Stimulated activated CD8-positive, alpha-beta memory T cell treated with anti-CD3 and anti-CD28 coated beads, Interleukin-15, amount 100 ng/mL, for 48 hours (primary cell): ENCODE results near the gene OSBPL10.

ENCODE experiments used
- DNase-seq, 2 donors: peaks; one replicate each; pipeline ENCODE4 v3.0.0-alpha.2; 2020; ENCODE audit warnings: low read depth in 2 of 2

The OSBPL10 gene

DNA sequence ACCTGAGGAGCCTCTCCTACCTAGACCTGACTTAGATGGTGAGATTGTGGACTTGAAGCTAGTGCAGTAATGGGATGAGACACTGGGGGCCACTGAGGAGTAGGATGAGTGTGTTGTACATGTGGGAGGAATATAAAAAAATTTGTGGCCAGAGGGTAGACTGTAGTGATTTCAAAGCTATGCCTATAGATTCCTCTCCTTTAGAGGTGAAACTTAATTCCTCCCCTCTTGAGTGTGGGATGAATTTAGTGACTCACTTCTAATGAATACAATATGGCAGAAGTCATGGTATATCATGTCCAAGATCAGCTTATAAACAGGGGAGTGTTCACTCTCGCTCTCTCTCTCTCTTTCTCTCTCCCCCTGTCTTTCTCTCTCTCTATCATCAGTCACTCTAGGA is 7.2 kb upstream of the OSBPL10 start:
- no peak for DNase-seq

DNA sequence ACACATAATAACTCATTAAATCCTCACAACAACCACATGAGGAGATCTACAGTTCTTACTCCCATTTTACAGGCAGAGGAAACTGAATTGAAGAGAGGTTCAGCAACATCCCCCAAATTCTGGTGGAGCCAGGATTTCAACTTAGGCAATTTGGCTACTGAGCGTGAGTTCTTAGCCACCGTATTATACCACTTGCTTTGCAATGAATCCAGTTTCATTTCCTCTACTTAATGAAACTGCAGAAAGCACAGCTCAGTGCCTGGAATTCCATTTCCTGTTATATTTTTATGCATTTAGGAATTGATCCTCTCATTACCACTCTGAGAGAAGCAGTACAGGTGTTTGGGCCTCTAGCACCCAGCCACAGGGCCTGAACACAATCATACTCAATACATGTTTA is 4.8 kb upstream of the OSBPL10 start:
- no peak for DNase-seq

DNA sequence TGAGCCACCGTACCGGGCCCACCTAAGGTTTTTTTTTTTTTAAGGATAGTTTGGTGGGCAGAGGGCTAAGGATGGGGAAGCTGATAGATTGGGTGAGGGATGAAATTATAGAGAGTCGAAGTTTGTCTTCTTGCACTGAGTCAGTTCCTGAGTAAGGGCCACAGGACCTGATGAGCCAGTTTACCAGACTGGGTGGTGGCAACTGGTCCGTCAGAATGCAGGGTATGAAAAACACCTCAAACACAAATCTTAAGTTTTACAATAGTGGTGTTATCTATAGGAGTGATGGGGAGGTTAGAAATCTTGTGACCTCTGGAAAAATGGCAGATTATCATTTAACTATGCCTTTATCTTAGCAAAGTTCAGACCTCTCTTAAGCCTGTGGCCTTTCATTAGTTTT is 3.3 kb upstream of the OSBPL10 start:
- DNase-seq, result no peak

DNA sequence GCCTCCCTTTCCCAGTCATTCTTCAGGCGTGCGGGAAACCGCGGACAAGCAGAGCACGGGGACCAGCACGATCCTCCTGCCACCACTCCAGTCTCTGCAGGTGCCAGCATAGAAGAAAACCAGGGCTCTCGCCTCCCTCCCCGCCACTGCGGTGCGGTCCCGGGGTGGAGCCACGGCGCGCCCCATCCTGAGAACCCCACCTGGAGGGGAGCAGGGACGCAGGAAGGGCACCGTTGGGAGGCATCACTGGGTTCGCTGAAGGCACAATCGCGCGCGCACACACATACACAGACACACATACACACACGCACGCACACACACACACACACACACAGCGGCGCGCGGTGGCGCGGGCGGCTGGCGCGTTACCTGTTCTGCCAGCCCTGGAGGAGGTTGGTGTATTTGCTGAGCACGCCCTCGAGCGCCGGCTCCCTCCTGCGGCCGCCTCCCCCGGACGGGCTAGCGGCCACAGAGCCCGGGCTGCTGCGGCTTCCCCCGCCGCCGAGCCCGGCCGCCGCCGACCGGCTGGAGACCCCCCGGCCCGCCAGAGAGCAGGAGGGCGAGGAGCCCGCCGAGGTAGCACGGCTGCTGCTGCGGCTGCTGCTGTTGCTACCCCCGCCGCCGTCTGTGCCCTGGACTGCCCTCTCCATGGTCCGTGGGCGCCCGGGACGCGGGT is 394 bp downstream of the OSBPL10 start:
- no peak for DNase-seq

DNA sequence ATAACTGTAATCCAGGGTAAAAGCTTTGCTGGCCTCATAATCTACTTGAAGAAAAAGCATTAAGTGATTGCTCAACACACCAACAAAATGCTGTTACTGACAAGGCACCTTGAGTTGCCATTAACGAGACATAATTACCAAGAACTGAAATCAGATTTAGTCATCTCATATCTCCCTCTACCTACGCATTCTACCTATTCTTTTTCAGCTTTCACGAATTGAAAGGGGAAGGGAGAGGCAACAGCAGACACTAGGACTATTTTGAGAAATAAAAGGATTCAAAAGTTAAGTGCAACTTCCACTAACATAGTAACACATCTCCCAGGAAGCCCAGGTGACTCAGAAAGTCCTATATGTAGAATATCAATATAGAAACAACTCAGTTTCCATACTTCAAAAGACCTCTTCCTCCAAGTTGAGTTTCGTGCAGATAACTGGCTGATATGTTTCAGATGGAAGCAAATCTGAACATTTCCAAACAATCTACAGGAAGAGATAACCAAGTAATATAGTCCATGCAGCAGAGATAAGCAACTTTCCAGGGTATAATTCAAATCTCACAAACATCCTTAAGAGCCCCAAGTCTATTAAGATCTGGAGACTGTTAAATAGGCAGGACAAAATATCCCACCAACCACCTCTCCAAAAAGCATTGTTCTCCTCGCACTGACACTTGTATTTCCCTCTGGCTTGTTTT is 1.9 kb downstream of the OSBPL10 start:
- DNase-seq, result no peak

DNA sequence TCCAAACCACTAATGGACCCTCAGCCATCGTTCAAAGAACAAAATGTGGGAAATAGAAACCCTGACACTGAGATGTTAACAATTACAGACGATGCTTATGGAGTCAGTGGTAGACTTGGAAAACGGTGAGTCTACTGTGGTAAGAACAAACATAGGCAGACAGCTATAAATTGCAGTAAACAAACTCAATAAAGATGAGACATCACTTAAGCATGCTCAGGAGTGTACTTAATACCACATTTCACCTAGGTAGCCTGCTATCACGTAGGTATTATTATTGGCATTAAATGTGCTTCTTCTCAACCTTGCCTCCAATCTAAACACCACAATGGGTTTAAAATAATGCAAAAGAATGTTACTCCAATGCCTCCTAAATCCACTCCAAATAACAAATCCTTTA is 2.5 kb downstream of the OSBPL10 start:
- no peak for DNase-seq

DNA sequence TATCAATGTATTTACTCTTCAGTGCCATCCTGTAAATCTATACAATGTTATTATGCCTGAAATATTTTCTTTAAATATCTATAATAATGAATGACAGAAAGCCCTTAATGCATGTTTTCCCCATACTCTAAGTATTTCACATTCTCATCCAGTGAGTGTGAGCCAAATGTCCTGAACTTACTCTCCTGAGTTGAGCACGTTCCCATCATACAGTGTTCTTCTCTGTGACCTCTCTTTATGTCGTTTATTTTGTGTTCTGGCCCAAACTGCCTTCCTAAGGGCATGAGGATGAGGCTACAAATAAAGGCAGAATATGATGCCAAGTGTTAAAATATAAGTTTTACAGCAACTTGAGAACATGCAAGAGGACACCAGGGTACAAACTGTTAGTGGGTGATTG is 3.3 kb downstream of the OSBPL10 start:
- no peak for DNase-seq

DNA sequence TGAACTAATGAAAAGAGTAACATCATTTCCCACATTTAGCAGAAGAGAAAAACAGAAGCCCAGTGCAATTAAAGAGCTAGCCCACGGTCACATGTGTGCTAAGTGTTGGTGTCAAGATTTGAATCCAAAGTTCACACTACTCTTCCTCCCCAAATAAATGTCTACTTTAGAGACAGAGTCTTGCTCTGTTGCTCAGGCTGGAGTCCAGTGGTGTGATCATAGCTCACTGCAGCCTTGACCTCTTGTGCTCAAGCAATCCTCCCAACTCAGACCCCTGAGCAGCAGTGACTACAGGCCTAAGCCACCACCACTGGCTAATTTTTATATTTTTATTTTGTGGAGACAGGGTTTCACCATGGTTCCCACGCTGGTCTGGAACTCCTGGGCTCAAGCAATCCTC is 4.8 kb downstream of the OSBPL10 start:
- no peak for DNase-seq

DNA sequence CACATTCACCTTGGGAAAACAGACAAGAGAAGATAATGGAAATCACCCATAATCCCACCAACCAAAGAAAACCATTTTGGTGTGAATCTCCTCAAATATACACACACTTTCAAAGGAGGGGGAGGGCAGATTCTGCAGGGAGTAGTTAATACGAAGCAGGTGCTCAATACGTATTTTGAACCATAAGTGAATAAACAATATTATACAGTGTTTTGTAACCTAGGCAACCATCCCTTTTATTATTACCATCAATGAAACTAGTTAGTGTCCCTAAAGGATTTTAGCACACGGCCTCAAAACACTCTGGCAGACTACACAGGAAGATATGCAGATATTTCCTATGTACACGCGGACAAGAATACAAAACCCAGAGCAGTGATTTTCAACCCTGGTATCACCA is 6.1 kb downstream of the OSBPL10 start:
- no peak for DNase-seq

DNA sequence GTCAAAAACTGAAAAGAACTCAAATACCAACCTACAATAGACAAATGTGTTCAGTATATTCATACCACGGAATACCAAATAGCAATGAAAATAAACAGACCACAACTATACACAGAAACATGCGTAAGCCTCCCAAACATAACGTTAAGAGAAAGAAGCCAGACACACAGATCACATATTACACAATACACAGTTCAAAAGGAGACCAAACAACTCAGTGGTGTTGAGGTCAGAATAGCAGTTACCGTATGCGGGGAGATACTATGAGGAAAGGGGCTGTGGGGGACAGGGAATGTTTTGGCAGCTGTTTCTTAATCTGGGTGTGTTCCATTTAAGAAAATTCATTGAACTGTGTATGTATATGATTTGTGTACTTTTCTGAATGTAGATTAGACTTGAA is 6.6 kb downstream of the OSBPL10 start:
- DNase-seq, result no peak

DNA sequence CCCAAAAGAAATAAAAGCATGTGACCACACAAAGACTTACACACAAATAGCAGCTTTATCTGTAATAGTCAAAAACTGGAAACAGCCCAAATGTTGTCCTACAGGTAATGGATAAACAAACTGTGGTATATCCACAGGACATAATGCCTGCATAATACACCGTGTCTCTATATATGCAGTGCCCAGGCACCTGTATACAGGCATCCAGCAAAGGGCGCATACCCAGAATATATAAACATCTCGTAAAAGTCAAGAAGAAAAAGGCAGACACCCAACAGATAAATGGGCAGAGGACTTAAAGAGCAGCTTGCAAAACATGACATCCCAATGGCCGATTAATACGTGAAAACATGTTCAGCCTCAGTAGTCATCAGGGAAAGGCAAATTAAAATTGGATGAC is 7.2 kb downstream of the OSBPL10 start:
- DNase-seq, result no peak

DNA sequence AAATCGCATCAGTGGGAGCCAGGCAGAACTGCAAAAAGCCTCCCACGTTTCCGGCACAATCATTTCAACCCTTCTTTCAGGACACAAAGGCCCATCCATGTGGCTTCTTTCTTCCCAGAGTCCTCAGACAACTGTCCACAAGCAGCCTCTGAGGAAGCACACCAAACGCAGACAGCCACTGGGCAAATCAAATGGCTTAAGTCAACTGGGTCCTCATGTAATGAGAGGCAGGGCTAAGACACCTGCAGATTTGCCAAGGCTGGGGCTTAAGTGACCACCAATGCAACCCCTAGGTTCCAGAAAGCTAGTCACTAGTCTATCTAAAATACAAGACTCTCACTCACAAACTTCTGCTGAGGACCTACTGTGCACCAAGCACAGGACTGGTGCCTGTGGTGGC is 8.0 kb downstream of the OSBPL10 start:
- no peak for DNase-seq

DNA sequence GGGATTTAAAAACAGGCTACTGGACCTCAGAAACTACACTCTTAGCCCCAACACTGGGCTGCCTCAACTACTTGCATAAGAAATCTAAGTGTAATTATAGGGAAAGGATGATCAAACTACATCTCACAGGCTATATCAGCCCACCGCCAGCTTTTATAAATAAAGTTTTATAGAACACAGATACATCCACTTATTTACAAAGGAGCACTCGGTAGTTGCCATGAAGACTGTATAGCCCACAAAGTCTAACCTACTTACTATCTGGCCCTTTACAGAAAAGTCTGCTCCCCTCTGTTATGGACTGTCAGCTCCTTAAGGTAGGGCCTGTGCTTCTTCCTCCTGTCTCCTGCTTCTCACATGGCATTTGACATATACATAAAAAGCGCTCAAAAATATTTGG is 9.5 kb downstream of the OSBPL10 start:
- DNase-seq, result no peak

DNA sequence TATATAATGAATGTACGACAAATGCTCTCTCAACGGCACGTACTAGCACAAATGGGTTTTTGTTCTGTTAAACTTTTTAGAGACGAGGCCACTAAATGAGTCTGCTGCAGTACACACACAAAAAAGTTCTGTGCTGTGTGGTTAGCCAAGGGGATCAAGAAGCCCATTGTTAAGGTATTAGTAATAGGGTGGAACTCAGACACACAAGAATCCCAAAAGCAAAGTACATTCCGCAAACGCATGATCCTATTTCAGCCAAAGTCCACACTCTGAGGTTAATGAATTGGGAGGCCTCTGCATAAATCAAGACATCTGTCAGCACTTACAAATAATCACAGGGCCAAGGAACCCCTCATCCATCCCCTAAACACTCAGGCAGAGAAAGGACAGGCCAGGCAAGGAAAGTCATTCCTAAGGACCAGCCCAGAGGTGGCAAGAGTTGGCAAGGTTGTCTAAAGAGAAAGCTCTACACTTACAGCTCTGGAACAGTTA is 12.1 kb downstream of the OSBPL10 start:
- DNase-seq, result no peak

DNA sequence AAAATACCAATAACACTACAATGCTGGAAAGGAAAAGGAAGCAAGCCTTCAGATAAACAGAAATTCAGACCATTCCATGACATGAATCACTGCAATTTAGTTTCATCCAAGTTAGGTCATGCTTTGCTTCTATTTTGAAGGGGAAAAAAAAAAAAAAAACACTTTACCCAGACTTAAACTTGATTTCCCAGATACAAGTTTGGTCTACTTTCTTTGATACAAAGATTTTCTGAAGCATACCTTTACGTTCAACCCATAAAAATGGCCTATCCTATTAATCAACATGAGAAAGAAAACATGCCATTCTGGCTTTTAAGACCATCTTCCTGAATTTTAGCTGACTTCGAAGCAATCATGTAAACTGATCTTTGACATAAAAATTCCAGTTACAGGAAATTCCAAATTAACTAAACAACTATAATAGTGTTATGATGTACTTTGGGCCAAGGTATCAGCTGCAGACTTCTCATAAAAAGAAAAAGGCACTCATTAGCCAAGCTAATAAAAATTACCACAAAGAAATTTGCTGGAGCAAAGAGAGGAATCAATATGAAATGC is 12.6 kb downstream of the OSBPL10 start:
- DNase-seq, result no peak

DNA sequence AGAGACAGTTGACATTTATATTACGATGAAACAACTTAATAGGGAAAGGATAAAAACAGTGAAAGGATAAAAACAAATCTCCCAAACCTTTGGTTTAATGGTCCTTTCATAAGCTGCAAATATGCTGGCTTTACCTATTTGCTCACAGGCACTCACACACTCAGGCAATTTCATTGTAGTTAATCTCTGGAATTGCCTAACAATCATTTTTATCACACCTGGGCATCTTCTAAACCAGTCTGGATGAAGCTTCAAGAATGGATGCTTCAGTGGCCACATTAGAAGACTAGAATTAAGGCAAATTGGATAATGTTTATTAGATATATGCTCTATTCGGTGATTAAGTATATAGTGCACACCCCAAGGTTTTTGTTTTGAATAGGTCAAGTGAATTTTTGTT is 13.5 kb downstream of the OSBPL10 start:
- DNase-seq, result no peak

DNA sequence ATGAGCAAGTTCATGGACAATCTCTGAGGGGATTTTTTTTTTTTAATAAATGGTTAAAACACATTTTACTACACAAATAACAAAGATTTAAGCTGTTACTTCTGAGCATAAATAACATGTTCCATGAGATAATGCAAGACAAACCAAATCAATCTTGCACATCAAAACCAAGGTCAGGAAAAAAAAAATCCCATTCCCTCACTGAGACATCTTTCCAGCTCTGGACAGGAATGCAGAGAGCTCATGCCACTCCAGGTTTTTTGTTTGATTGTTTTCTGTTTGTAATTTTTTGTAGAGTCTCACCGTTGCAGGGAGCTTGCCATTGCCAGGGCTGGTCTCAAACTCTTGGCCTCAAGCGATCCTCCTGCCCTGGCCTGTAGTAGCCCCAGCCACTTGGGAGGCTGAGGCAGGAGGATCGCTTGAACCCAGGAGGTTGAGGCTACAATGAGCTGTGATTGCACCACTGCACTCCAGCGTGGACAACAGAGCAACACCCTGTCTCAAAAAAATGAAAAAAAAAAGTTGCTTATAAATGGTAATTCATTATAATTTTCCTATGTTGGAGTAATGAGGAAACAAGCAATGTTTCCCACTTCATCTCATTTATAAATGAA is 14.0 kb downstream of the OSBPL10 start:
- no peak for DNase-seq

DNA sequence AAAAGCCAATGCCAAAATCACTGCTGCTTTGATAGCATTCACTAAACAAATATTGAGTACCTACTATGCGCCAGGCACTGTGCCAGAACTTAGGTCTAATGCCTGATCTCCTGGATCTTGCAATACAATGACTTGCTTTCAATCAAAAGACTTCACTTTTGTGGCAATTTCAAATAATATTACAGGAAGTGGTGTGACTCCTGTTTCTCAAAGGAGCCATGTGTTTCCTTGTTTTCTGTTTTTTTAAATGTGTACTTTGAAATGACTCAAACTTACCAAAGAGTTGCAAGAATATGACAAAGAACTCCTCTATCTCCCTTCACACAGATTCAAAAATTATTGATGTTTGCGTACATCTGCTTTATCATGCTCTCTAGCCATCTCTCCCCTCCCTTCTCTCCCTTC is 18.3 kb downstream of the OSBPL10 start:
- no peak for DNase-seq

DNA sequence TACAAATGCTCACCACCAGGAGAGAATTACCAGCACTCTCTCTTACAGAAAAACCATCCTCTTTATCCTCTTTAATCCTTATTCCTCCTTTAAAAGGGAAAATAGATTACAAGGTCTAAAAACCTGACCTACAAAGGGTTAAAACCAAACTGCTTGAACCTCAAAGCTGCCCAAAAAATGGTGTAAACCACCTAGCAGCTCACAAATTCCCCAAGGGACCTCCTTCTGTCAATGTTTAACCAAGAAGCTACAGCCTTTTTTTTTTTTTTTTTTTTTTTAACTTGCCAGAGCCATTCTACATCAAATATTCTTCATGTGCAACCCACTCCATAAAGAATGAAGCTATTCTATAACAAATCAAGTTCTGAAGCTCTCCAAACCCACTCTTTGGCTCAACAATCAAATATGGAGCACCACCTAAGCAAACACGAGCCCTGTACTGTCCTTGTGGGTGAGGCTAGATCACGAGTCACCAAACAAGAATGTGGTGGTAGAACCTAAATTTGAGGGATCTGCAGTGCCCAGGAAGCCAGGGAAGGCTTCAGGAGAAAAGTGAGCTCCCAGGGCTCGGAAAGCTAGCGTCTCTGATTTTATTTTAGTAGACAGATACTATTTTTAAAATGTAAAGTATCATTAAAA is 20.1 kb downstream of the OSBPL10 start:
- no peak for DNase-seq

DNA sequence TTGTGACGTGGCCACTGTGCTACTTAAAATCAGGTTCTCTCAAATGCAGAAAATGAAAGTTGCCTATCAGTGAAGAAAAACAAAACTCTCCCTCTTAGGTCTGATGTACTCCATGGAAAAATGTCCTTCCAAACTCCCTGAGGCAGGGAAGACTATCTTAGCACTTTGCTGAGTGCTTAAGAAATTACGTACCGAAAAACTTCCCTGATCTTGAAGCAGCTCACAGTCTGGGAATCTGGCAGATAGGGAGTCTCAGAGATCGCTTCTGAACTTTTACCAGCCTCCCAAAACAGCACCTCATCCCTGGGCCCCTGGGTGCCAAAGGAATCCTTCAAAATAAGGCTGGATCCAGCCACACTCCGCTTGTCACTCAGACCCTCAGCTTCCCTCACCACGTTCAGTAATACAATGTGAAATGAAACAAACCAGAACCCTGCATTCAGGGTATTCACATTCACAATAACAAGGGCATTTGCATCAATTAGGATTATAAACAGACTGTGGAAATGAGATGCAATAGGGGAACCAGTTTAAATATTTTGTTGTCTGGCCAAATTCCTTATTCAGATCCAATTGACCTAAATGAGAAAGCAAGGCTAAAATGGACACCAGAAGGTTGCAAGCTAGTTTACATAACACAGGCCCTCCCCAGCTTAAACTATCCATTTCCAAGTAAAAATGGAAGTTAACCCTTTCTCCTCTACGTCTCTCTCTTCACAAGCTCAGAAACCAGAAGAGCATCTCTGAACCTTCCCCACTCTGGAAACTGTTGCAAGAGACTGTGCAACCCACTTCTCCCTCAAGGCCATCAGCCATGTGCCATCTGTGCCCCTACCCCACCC is 20.9 kb downstream of the OSBPL10 start:
- DNase-seq, result no peak

DNA sequence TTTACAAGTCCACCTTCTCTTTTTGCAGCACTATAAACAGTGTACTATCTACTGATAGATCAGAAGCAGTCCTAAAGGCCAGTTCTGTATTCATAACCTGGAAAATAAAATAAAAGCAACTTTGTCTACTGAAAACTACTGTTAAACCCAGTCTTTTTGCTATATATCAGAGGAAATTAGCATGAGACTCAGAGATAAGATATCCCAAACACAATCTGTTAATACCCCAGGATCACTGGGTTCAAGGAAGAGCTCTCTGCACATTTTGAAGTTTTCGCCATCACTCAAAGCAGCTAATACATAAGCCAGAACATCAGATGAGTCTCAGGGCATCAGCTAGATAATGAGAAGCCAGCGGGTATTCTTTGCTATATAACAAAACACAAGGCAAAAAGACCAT is 21.8 kb downstream of the OSBPL10 start:
- DNase-seq, result no peak
